HG03097 (cell line): ENCODE data around the gene PPP1R14D.

Experiments used
- ATAC-seq: cut with Tn5 transposase; IDR thresholded peaks from one replicate; pipeline ENCODE4 v1.9.1; 2021; ENCODE audit not compliant: unreplicated experiment, low FRiP score

Gene PPP1R14D

GRCh38 chr15:40853241-40853890 lies 24.9 kb upstream of the PPP1R14D start:
- ATAC-seq = no peak

- ATAC-seq = no peak
These were observed 24.0 kb upstream of the PPP1R14D start for GRCh38 chr15:40852529-40852928.

- ATAC-seq = no peak
These were observed 22.1 kb upstream of the PPP1R14D start for GRCh38 chr15:40850576-40851112.

GRCh38 chr15:40847223-40847961 lies 18.9 kb upstream of the PPP1R14D start:
- ATAC-seq = no peak

- ATAC-seq = no peak
These were observed 18.3 kb upstream of the PPP1R14D start for GRCh38 chr15:40846841-40847222.

GRCh38 chr15:40845511-40846284 lies 17.2 kb upstream of the PPP1R14D start:
- ATAC-seq = no peak

GRCh38 chr15:40845036-40845435 lies 16.5 kb upstream of the PPP1R14D start:
- ATAC-seq = no peak

- no peak for ATAC-seq
These were observed 16.2 kb upstream of the PPP1R14D start for GRCh38 chr15:40844696-40845030.

- ATAC-seq = no peak
These were observed 15.6 kb upstream of the PPP1R14D start, which contains the start of gene SPINT1 for GRCh38 chr15:40843885-40844695. SPINT1 (plus strand) TSS chr15:40844048; CDS start chr15:40844555, 507 bp downstream.

- ATAC-seq = no peak
These were observed 14.9 kb upstream of the PPP1R14D start for GRCh38 chr15:40843261-40843884.

GRCh38 chr15:40841741-40842140 lies 13.2 kb upstream of the PPP1R14D start:
- no peak for ATAC-seq

GRCh38 chr15:40838756-40839155 lies 10.2 kb upstream of the PPP1R14D start:
- no peak for ATAC-seq

GRCh38 chr15:40836020-40836419 lies 7.5 kb upstream of the PPP1R14D start:
- no peak for ATAC-seq

GRCh38 chr15:40832903-40833302 lies 4.4 kb upstream of the PPP1R14D start:
- no peak for ATAC-seq

GRCh38 chr15:40831861-40832260 lies 3.4 kb upstream of the PPP1R14D start:
- no peak for ATAC-seq

GRCh38 chr15:40830884-40831283 lies 2.4 kb upstream of the PPP1R14D start:
- ATAC-seq = no peak

GRCh38 chr15:40829115-40829514 lies 607 bp upstream of the PPP1R14D start:
- ATAC-seq = no peak

GRCh38 chr15:40826423-40827075 lies 2.0 kb downstream of the PPP1R14D start:
- no peak for ATAC-seq

- no peak for ATAC-seq
These were observed 2.7 kb downstream of the PPP1R14D start for GRCh38 chr15:40825661-40826422.
